Nucleus accumbens (tissue), 56 donors: ENCODE results near the gene CYSTM1.

Experiments used
- DNase-seq, 56 donors: peaks; one replicate each; lab custom pipeline; 2025; lab: John Stamatoyannopoulos, UW

CYSTM1 gene

DNA sequence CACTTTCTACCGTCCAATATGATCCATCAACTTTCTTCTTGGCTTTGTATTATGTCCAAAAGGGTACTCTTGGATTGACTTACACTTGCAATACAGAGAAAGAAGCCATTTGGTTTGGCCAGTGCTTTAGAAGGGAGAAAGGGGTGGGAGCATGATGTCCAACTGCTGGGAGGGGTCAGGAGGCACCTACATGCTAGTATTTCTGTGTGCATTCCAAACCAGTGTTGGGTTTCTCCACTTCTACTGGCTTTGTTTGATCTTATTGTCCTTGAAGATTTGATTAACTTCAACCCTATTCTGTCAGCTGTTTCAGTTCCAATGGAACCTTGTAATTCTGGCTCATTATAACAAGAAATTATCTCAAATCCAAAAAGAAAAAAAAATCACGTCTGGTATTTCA, 27.6 kb downstream of the CYSTM1 start:
- no peak for DNase-seq

DNA sequence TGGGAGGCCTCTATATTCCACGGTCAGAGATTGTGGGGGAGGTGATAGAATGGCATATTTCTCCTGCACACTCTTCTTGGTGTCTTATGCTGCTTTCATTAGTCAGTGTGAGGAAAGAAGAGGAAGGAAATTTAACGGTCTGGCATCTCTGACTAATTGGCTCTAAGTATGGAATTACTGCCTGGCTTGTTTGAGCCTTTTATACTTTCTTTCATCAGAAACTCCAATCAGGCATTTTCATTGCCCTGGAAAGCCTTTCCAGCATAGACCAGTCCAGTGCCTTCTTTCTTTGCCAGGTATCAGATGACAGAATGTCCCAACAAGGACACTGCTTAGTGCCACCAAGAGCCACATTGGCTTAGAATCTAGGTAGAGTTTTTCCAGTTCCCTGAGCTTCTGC, 30.2 kb downstream of the CYSTM1 start:
- DNase-seq, result no peak

DNA sequence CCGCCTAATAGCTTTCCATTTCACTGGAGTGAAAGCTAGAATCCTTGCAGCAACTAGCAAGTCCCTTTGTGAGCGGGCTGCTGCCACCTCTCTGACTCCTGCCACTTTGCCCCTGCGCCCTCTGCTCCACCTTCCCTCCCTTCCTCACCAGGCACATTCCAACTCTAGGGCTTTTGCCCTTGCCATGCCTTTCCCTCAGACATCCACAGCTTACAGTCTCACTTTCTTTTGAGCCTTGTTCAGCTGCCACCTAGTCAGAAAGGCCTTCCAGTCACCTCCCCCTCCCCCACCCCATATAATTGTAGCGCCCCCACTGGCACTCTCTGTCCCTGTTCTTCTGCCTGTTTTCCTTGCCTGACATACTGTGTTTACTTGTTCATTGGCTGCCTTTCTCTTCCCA, 31.0 kb downstream of the CYSTM1 start:
- no peak for DNase-seq

DNA sequence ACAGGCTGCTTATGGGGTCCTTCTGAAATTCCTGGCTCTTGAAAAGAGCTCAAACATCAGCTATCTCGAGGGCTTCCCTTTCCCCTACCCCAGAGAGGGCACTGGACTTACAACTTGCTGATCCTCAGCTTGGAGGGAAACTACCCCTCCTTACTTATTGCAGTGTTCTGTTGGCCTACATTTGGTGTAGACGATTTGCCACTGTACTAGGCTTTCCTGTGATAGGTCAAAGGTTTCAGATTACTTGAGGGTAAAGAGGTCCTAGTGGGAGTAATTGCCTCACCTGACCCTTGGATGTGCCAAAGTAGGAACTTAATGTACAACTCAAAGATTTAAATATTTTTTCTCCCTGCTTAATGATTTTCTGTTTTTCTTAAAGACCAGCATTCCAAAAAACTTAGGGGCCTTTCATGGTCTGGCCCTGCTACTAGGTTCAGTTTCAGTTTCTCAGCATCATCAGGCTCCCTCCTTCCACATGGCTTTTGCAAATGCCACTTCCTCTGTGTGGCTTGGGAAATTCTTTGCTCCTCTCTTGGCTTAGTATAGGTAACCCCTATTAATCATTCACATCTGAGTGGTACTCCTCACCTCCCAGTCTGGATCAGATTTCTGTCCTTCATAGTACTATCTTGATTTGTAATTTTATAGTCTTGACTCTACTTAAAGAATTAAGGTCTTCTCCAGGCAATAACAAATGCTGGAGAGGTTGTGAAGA, 32.4 kb downstream of the CYSTM1 start:
- DNase-seq, result no peak

DNA sequence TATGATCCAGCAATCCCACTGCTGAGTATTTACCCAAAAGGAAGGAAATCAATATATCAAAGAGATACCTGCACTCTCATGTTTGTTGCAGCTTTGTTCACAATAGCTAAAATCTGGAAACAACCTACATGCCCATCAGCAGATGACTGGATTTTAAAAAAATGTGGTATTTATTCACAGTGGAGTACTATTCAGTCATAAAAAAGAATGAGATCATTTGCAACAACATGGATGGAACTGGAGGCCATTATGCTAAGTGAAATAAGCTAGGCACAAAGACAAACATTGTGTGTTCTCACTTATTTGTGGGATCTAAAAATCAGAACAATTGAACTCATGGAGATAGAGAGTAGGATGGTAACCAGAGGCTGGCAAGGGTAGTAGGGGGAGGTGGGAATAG, 33.1 kb downstream of the CYSTM1 start:
- no peak for DNase-seq

DNA sequence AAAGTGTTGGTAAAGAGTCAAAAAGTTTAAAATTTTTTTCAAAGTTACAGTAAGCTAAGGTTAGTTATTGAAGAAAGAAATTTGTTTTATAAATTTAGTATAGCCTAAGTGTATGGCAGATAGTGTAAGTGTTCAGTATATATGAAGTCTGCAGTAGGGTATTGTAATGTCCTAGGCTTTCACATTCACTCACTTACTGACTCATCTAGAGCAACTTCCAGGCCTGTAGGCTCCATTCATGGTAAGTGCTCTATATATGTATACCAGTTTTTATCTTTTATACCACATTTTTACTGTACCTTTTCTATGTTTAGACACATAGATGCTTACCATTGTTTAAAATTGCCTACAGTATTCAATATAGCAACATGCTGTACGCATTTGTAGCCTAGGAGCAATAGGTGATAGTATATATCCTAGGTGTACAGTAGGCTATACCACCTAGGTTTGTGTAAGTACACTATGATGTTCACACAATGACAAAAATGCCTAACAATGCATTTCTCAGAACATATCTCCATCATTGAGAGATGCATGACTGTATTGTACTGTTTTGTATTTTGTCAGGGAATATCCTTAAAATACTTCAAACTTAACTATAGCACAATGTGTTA, 38.5 kb downstream of the CYSTM1 start:
- DNase-seq, result no peak

DNA sequence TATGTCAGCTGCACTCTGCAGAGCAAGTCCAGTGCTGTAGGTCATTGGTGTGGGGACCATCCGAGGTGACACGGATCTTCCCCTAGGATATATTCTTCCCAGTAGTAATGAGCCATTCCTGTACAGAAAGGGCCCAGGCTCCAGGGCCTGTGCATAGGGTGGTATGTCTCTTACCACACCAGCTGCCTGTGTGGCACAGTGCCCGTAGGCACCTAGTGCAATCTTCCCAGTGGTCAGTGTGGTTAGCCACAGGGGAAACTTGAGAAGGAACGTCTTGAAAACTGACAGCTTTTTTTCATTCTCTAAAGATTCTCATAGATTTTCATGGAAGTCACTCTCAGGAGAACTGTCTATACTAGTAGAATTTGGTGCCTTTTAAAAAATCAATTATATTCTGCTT, 39.8 kb downstream of the CYSTM1 start:
- no peak for DNase-seq

DNA sequence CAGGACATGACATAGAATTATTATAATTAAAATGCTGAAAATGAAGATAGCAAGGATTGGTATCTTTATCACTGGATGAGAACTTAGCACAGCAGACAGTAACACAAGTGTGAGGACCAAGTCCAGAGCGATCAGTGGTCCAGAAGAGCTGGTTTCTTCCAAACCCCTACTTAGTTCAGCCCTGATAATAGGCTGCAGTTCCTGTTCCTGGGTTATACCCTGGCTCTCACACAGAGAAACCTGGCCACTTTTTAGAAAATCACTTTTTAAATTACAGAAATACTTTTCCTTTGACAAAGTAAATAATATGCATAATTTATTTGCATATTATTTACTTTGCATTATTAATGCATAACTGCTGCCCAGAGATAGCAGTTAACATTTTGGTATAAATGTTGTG, 40.3 kb downstream of the CYSTM1 start:
- no peak for DNase-seq

DNA sequence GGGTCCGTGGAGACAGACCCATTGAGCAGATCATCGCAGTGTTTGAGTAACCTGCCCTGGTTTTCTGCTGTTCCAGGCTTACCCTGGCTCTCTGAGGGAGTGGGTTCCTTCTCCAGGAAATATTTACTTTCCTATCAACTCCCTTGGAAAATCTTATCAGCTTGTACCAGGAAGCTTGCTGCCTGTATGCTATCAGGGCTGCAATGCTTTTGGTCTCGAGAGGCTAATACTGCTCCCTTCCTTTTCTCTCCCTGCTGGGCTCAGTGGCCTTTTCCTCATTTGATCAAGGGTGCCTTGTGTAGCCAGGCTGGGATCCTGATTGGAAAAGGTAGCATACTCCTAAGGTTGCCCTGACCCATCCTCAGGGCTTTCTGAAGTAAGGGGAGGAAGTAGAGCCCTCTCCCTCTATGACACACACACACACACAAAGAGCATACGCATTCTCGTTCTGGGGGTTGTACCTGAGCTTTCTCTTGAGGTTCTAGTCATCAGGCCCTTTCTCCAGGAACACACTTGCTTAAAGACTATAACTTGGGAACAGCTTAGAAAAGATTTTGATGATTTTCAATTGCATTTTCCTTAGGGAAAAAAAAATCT, 41.6 kb downstream of the CYSTM1 start:
- no peak for DNase-seq

DNA sequence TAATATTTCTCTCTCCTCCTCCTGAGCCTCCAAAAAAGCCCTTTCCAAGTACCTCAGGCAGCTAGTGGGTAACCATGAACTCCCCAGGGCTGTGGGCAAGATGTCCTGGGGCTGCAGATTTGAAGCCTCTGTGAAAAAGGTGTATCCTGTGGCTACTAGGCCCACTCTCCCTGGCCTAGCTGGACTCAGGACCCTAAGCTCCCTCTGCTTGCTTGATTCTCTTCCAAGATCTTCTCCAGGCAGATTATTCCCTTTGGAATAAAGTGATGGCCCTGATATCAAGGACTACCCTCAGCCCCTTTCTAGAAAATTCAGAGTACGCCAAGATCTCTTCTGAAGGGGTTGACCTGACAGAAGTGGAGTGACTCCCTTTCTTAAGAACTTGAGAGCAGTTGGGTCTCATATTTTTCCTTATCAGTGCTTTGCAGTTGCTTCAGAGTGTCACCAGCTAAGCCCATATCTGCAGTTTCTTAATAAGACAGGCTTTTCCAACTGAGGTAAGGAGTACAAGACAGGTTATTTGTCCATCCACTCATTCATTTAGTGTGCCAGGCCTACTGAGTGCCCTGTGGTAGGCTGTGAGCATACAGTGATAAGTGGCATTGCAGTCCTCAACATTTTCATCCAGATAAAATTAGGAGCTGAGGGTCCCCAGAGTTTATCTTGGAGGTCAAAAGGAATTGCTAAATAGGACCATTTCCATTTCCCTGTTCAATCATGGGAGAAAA, 42.5 kb downstream of the CYSTM1 start:
- no peak for DNase-seq

DNA sequence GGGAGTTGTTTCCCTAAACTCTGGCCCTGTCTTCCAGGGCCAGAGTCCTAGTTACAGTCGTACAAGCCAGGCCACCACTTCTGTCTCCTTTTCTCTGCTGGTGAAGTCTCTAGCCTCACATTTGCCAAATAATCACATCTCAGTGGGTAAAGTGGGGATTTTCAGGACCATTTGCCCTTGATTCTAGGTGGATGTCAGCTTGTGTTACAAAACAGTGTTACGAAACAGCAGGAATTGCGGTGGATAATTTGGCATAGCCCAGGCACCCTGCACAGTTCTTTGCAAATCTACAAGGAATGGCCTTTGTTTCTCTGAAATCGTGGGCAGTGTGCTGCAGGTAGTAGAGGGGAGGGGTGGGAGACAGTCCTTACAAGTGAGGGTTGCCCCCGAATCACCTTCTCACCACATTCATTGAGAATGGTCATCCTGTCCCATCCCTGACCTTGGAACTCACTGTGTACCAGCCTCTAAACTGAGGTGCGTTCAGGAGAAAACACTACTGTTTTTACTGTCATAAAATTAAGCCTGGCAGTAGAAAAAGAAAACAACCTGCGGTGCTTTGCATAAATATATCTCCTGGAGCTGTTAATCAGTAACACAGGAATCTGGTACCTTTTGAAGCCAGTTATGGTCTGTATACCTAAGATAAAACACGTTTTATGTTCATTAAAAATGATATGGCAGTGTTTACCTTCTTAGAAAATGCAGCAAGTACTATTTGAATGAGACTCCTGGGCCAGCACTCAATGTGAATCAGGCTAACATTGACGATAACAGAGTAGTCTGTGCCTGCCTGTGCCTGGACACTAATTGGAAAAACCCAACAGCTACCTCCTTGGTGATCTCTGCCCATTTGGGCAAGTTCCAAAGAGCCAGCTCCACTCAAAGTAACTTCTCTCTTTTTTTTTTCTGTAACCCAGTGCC, 44.3 kb downstream of the CYSTM1 start:
- DNase-seq, result peak in 1 of 56 donors; percentile 18

DNA sequence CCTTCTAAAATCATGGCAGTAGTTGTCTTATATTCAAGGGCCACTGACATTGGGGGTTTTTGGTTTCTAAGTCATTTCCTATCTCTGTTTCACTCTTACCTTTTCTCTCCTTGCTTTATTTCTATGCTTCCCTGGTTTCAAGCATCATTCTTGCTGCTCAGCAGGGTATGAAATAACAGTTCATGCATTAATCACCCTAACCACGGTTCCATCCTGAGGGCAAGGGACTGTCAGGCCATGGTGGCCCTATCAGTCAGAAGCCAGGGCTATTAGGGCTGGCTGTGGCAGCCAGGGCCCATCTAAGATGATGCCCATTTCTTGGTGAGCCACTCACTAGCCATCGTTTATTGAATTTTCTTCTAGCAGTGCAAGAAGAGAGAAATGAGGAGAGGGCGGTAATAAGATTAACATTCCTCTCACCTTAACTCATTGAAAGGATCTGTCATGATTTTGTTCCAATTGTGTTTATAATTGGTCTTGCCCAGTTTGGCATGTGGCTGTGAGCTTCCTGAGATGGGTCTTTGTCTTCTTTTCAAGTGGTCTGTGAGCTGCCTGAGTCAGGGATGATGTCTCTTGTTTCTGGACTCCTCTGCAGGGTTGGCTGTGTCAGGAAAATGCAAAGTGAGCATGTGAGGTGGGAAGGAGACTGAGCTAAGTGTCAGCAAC, 45.2 kb downstream of the CYSTM1 start:
- no peak for DNase-seq

DNA sequence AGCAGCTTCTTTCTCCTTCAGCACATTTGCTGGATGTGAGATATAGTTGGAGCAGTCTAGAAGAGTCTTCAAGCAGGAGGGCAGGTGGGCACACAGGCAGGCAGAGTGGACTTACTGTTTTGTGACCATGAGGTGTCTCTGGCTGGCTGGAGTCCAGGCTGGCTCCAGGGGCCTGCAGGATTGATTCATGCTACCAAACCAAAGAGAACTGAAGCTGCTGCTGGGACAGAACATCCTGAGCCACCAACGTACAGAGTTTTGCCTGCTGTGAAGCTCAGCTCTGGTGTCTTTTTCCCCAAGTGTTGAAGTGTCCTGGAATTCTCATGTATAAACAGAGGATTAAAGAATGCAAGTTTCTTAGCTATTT, 45.7 kb downstream of the CYSTM1 start:
- no peak for DNase-seq

DNA sequence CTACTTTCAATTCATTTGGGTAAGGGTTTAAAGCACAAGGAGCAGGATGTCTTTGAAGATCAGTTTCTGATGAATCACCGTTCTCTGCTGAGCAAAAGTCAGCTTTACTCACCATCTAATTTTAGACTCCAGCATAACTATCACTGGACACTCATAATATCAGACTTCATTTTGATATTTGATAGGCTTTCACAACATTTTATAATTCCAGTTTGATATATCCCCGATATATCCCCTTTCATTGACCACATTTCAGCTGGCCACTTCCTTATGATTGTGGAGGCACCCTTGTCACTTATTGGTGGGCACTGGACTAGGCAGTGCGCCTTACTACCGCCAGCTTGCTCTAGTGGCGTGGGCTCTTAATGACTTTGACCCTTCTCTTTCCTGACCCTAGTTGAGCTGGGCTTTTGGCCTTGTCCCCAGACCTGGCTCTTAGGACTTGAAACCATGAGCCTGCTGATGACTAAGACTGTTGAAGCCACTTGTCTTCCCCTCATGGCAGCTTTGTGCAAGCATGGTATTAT, 46.8 kb downstream of the CYSTM1 start:
- DNase-seq, result no peak

DNA sequence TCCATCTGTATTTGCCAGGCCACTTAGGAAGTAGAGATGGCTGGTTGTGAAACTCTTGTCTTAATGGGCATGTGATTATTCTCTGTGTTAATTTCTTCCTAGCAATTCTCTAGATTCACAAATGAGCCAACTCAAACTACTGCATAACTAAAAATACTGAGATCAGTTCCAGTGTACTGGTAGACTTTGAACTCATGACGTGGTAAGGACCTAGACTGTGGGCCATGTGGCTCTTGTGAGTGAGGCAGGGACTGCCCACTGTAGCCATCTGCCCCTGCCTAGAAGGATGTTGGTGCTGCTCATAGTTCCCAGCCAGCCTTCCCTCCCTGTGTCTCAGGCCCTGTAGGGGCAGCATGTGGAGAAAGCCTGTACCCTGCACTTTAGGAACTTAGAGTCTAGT, 47.4 kb downstream of the CYSTM1 start:
- DNase-seq, result no peak

DNA sequence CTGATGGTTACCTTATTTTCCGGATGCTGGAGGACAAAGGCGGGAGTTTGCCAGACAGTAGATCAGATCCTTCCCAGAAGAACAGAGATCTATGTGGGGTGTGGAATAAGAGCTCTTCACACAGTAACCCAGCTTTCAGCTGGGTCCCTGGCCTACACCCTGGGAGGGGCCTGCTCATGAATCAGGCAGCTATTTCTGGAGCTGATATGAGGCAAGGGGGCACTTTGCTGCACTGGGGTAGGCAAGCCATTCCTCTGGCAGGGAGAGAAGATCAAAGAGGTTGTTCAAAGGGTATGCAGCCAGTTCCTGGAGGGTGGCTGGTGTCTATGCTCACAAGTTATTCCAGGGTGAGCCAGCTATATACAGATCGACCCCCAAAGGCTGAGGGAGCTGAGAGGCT, 48.6 kb downstream of the CYSTM1 start:
- no peak for DNase-seq

DNA sequence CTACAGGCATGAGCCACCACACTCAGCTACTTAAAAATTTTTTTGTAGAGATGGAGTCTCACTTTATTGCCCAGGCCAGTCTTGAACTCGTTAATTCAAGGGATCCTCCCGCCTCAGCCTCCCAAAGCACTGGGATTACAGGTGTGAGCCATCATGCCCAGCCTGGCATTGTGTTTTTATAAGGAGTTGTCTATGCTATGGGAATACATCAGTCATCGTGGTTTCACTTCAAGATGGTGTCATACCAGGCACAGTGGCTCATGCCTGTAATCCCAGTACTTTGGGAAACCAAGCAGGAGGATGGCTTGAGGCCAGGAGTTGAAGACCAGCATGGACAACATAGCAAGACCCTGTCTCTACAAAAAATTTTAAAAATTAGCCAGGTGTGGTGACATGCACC, 49.7 kb downstream of the CYSTM1 start:
- DNase-seq, result no peak

DNA sequence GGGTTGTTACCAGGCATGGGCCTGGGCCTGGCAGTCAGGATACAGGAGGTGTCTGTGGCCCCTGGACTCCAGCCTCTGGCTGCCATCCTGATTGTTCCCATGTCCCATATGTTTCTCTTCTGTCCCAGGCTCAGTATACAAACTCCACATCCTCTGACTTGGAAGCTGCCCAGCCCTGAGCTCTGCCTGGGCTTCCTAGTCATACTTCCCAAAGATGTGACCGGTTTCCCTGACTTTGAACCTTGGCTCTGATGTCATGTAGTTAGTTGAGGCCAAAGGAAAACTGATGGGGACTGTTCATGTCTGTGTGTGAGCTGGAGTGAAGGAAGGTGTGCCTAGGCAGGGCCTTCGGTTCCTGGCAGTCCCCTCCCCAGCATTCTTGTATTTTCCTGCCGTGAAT, 50.4 kb downstream of the CYSTM1 start:
- DNase-seq, result no peak

DNA sequence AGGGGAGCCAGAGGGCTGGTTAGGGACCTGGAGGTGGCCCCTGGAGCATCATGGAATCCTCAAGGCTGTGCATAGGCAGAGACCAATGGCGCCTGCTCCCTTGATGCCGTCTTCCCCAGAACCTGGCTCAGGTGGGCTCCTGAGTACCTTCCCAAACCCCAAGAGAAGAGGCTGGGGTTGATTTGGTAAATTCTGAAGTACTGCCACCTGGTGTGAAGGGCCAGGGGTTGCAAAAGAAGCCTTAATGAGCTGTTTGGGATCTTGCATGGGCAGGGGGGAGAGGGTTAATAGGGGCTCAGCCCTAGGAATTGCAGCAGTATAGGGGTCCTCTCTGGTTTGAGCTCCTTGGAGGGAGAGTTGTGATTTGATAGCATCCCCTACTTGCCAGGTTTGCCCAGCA, 52.1 kb downstream of the CYSTM1 start:
- DNase-seq, result no peak

DNA sequence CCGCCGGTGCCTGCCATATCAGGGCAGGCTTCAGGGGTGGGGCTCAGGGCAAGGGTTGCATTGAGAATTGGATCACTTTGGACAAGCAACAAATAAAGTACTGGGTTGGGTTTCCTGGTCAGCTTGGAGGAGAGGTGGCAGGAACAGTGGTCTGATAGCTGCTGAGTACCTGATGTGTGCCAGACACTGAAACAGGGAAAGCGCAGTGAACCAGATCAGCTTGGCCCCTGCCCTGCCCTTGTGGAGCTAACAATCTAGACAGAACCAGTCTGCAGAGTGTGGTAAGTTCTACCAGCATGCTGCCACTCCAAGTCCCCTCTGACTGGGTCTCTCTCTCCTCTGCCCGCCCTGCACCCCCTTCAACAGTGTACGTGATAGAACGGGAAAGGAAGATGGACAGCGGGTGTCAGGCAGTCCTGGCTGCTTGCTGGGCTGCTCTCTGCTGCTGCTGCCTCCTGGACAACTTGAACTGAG, 53.4 kb downstream of the CYSTM1 start:
- no peak for DNase-seq
